H9 (cell line): ENCODE data around the gene TMEM45B. TPM values are rescaled to one million over a fixed set of nuclear protein-coding genes. Genes with fewer than 3 reads are reported as not detected.
"Not testable (repeated sequence)": the region's sequence is repeated elsewhere in the genome, so short reads cannot be mapped to it uniquely, and the experiment has no call there.

Source experiments
- DNase-seq: peaks from one replicate; pipeline ENCODE4 v3.0.0-alpha.2; 2017
- H2AFZ ChIP-seq: one replicate; pipeline ENCODE4 v1.6.1; 2013; ENCODE audit warnings: mild to moderate bottlenecking, low read length, control low read depth, moderate library complexity
- H2AK5ac ChIP-seq: 2 replicates; pipeline ENCODE4 v1.6.1; 2013; ENCODE audit warnings: low read length, control low read depth, mixed read lengths; ENCODE audit not compliant: insufficient read length
- H2BK120ac ChIP-seq: one replicate; pipeline ENCODE4 v1.6.1; 2013; ENCODE audit warnings: low read depth, mild to moderate bottlenecking, low read length, control low read depth, inconsistent platforms; ENCODE audit not compliant: poor library complexity, severe bottlenecking
- H2BK12ac ChIP-seq: 2 replicates; pipeline ENCODE4 v1.6.1; 2013; ENCODE audit warnings: low read length, control low read depth, mixed read lengths, low read depth; ENCODE audit not compliant: insufficient read length
- H2BK15ac ChIP-seq: 2 replicates; pipeline ENCODE4 v1.6.1; 2013; ENCODE audit warnings: low read depth, low read length, control low read depth
- H2BK20ac ChIP-seq: one replicate; pipeline ENCODE4 v1.6.1; 2013; ENCODE audit warnings: low read depth, mild to moderate bottlenecking, low read length, control low read depth, inconsistent platforms; ENCODE audit not compliant: poor library complexity, severe bottlenecking
- H2BK5ac ChIP-seq: 2 replicates; pipeline ENCODE4 v1.6.1; 2013; ENCODE audit warnings: low read length, control low read depth, mixed read lengths; ENCODE audit not compliant: insufficient read length
- H3K14ac ChIP-seq: 2 replicates; pipeline ENCODE4 v1.6.1; 2013; ENCODE audit warnings: low read length, control low read depth; ENCODE audit not compliant: insufficient read depth
- H3K18ac ChIP-seq: 2 replicates; pipeline ENCODE4 v1.6.1; 2013; ENCODE audit warnings: low read depth, mild to moderate bottlenecking, mixed read lengths, low read length, control low read depth; ENCODE audit not compliant: insufficient read length
- H3K23ac ChIP-seq: 2 replicates; pipeline ENCODE4 v1.6.1; 2013; ENCODE audit warnings: low read length, control low read depth, mixed read lengths, low read depth; ENCODE audit not compliant: insufficient read length
- H3K23me2 ChIP-seq: 2 replicates; pipeline ENCODE4 v1.6.1; 2013; ENCODE audit warnings: low read depth, mild to moderate bottlenecking, mixed read lengths, low read length, control low read depth; ENCODE audit not compliant: insufficient read length, poor library complexity, severe bottlenecking
- H3K27ac ChIP-seq: 2 replicates; pipeline ENCODE4 v1.5.1; 2013; ENCODE audit warnings: low read length, control low read depth, mixed read lengths, low read depth; ENCODE audit not compliant: insufficient read length
- H3K27me3 ChIP-seq: 2 replicates; pipeline ENCODE4 v1.6.1; 2013; ENCODE audit warnings: low read length, control low read depth, inconsistent platforms; ENCODE audit not compliant: insufficient read depth
- H3K4ac ChIP-seq: 2 replicates; pipeline ENCODE4 v1.6.1; 2013; ENCODE audit warnings: low read depth, mild to moderate bottlenecking, control low read depth, inconsistent platforms, low read length, moderate library complexity
- H3K4me1 ChIP-seq: 2 replicates; pipeline ENCODE4 v1.6.1; 2013; ENCODE audit warnings: low read length, control low read depth, inconsistent platforms; ENCODE audit not compliant: insufficient read depth
- H3K4me2 ChIP-seq: 2 replicates; pipeline ENCODE4 v1.6.1; 2013; ENCODE audit warnings: low read length, control low read depth, mixed read lengths; ENCODE audit not compliant: insufficient read length, insufficient read depth
- H3K56ac ChIP-seq: 2 replicates; pipeline ENCODE4 v1.6.1; 2013; ENCODE audit warnings: low read depth, mild to moderate bottlenecking, mixed read lengths, low read length, control low read depth; ENCODE audit not compliant: insufficient read length
- H3K79me1 ChIP-seq: 2 replicates; pipeline ENCODE4 v1.6.1; 2013; ENCODE audit warnings: low read depth, mild to moderate bottlenecking, moderate library complexity, low read length, control low read depth, inconsistent platforms; ENCODE audit not compliant: insufficient read depth, poor library complexity, severe bottlenecking
- H3K79me2 ChIP-seq: 2 replicates; pipeline ENCODE4 v1.6.1; 2013; ENCODE audit warnings: low read length, control low read depth, inconsistent platforms; ENCODE audit not compliant: insufficient read depth
- H3K9ac ChIP-seq: 2 replicates; pipeline ENCODE4 v1.6.1; 2013; ENCODE audit warnings: low read length, control low read depth, mixed read lengths; ENCODE audit not compliant: insufficient read length; ENCODE audit errors: extremely low read depth
- H3K9me3 ChIP-seq: one replicate; pipeline ENCODE4 v1.6.1; 2013; ENCODE audit warnings: low read depth, low read length, inconsistent platforms; ENCODE audit not compliant: control insufficient read depth
- H3T11ph ChIP-seq: one replicate; pipeline ENCODE4 v1.6.1; 2013; ENCODE audit warnings: mild to moderate bottlenecking, low read length, control low read depth, inconsistent platforms
- H4K20me1 ChIP-seq: one replicate; pipeline ENCODE4 v1.6.1; 2013; ENCODE audit not compliant: control insufficient read depth, insufficient read length, insufficient read depth
- H4K5ac ChIP-seq: 2 replicates; pipeline ENCODE4 v1.6.1; 2013; ENCODE audit warnings: low read depth, mild to moderate bottlenecking, mixed read lengths, low read length, control low read depth; ENCODE audit not compliant: insufficient read length
- H4K8ac ChIP-seq: replicated peaks from 2 replicates; pipeline ENCODE4 v1.6.1; 2013; ENCODE audit warnings: low read length, control low read depth, mixed read lengths, low read depth; ENCODE audit not compliant: insufficient read length
- H4K91ac ChIP-seq: 2 replicates; pipeline ENCODE4 v1.6.1; 2013; ENCODE audit warnings: low read depth, mild to moderate bottlenecking, moderate library complexity, mixed read lengths, low read length, control low read depth; ENCODE audit not compliant: insufficient read length
- H3K27ac Mint-ChIP-seq, 3 experiments: 2 replicates in 2 of 3; 3 replicates in 1 of 3; pipeline ENCODE4 v1.8.0; 2020 to 2021; ENCODE audit warnings: mixed read lengths in 3 of 3, mild to moderate bottlenecking in 1 of 3, moderate library complexity in 1 of 3
- H3K27me3 Mint-ChIP-seq: 2 replicates; pipeline ENCODE4 v1.8.0; 2021; ENCODE audit warnings: low read depth, mild to moderate bottlenecking, moderate library complexity, mixed read lengths
- H3K36me3 Mint-ChIP-seq, 3 experiments: 2 replicates in 2 of 3; 3 replicates in 1 of 3; pipeline ENCODE4 v1.8.0; 2020 to 2021; ENCODE audit warnings: low read depth in 3 of 3, mixed read lengths in 3 of 3; ENCODE audit not compliant: insufficient read depth in 1 of 3
- H3K4me1 Mint-ChIP-seq, 2 experiments: 2 replicates each; pipeline ENCODE4 v1.8.0; 2020; ENCODE audit warnings: mixed read lengths in 2 of 2
- H3K4me3 Mint-ChIP-seq, 2 experiments: 2 replicates in 1 of 2; 3 replicates in 1 of 2; pipeline ENCODE4 v1.8.0; 2020 to 2021; ENCODE audit warnings: mild to moderate bottlenecking in 2 of 2, mixed read lengths in 2 of 2, moderate library complexity in 1 of 2
- H3K9me3 Mint-ChIP-seq, 2 experiments: 2 replicates in 1 of 2; 3 replicates in 1 of 2; pipeline ENCODE4 v1.8.0; 2020; ENCODE audit warnings: mild to moderate bottlenecking in 2 of 2, mixed read lengths in 2 of 2, moderate library complexity in 1 of 2
- CTCF ChIP-seq: fragments of 200-600 bp; sonication (generic); conservative IDR thresholded peaks from 3 replicates; pipeline ENCODE4 v1.8.0; 2021; ENCODE audit warnings: antibody characterized with exemption, mild to moderate bottlenecking
- WGBS: extraction: QIAGEN DNeasy Blood & Tissue Kit; methylation state at CpG from one replicate; pipeline ENCODE4 v1.1.7; 2013; ENCODE audit warnings: missing lambda C conversion rate, low lambda C conversion rate, mixed read lengths; ENCODE audit not compliant: insufficient read length; ENCODE audit errors: extremely low coverage; 5-methylcytosine and 5-hydroxymethylcytosine counted together
- total RNA-seq: library from RNA; stranded (reverse); gene quantifications from 2 replicates; pipeline ENCODE4 v1.2.1, GENCODE V29; 2021

TMEM45B gene
- total RNA-seq, 1 experiment from 2014 or later: 0.70 TPM

- H4K5ac ChIP-seq: no peak overlapping the region
- peaks cover 1% of the 10 kb centered on the region; the same call in 1 of the 2 replicates for H3K27me3 Mint-ChIP-seq
- no peaks in the 10 kb centered on the region for H3K27me3 ChIP-seq
- H3K79me1 ChIP-seq: no peaks in the 10 kb centered on the region
- H3K4me1 ChIP-seq: no peaks in the 10 kb centered on the region
- H3K27ac ChIP-seq: no peak overlapping the region
- no peaks in the 10 kb centered on the region for H3K79me2 ChIP-seq
- H3T11ph ChIP-seq: no peak overlapping the region
- H4K91ac ChIP-seq: no peak overlapping the region
- H2BK5ac ChIP-seq: no peak overlapping the region
- no peak overlapping the region for H3K56ac ChIP-seq
- no peak overlapping the region for H3K4me3 Mint-ChIP-seq
- no peak overlapping the region for H2BK20ac ChIP-seq
- H3K9me3 Mint-ChIP-seq: no peaks in the 10 kb centered on the region
- no peak overlapping the region for H4K8ac ChIP-seq
- no peaks in the 10 kb centered on the region for H3K9me3 ChIP-seq
- no peak overlapping the region for H2AFZ ChIP-seq
- TF ChIP-seq CTCF: peak; percentile 49; the same call in 2 of the 3 replicates
- no peak overlapping the region for H3K14ac ChIP-seq
- no peak for DNase-seq
- no peak overlapping the region for H2BK15ac ChIP-seq
- no peak overlapping the region for H3K4me2 ChIP-seq
- H3K18ac ChIP-seq: no peak overlapping the region
- H3K23ac ChIP-seq: no peak overlapping the region
- no peaks in the 10 kb centered on the region for H3K4me1 Mint-ChIP-seq
- H2BK120ac ChIP-seq: no peak overlapping the region
- no CpG with 5 or more reads among the region's 3 CpGs for WGBS
- H3K4ac ChIP-seq: no peak overlapping the region
- H3K9ac ChIP-seq: no peak overlapping the region
- no peaks in the 10 kb centered on the region for H3K23me2 ChIP-seq
- no peak overlapping the region for H2AK5ac ChIP-seq
- no peaks in the 10 kb centered on the region for H3K36me3 Mint-ChIP-seq
- no peaks in the 10 kb centered on the region for H4K20me1 ChIP-seq
- H2BK12ac ChIP-seq: no peak overlapping the region
- H3K27ac Mint-ChIP-seq: no peak overlapping the region
Observed at GRCh38 chr11:129785383-129786111, 30.1 kb upstream of the TMEM45B start.

- not testable (repeated sequence) for H3K9me3 Mint-ChIP-seq, H3K18ac ChIP-seq, H3K27me3 Mint-ChIP-seq, H4K8ac ChIP-seq, H3K23me2 ChIP-seq, H3T11ph ChIP-seq, H2BK5ac ChIP-seq, H3K36me3 Mint-ChIP-seq, H3K27me3 ChIP-seq, H3K23ac ChIP-seq, H3K14ac ChIP-seq, H4K20me1 ChIP-seq, H2AK5ac ChIP-seq, H3K79me1 ChIP-seq, H3K9me3 ChIP-seq, H2BK12ac ChIP-seq, H3K4me1 Mint-ChIP-seq, H4K5ac ChIP-seq, H3K4me3 Mint-ChIP-seq, H3K27ac ChIP-seq, H3K9ac ChIP-seq, H2BK120ac ChIP-seq, H3K79me2 ChIP-seq, H2BK20ac ChIP-seq, H3K56ac ChIP-seq, H3K27ac Mint-ChIP-seq, H3K4me2 ChIP-seq, H3K4me1 ChIP-seq, H3K4ac ChIP-seq, H2BK15ac ChIP-seq, H2AFZ ChIP-seq, DNase-seq, H4K91ac ChIP-seq
- WGBS: no CpG with 5 or more reads among the region's 2 CpGs
Observed at GRCh38 chr11:129786112-129786416, 29.6 kb upstream of the TMEM45B start.
